HCT116 (cell line): ENCODE data around the gene SH3PXD2A. TPM values are rescaled to one million over a fixed set of nuclear protein-coding genes. Genes with fewer than 3 reads are reported as not detected.

ENCODE experiments used
- ATAC-seq: fragments of 200-7000 bp; cut with Tn5 transposase; 2 replicates; pipeline ENCODE4 v1.9.1; 2020; ENCODE audit warnings: mild to moderate bottlenecking, moderate library complexity
- BruUV-seq: library from RNA; stranded (reverse); fragments of 400-500 nt; replicated peaks from 2 replicates; lab custom pipeline; 2021; lab: Mats Ljungman, UMichigan
- CTCF ChIA-PET: fragments of 300-600 bp; sonication (Branson Sonifier 250); formaldehyde crosslinking; loops from one replicate; lab custom pipeline; 2021; ENCODE audit warnings: antibody characterized with exemption; lab: Charles Lee
- POLR2A ChIA-PET: fragments of 300-600, 350-600 bp; sonication (Branson Sonifier 250); formaldehyde crosslinking; loops from one replicate; lab custom pipeline; 2021; ENCODE audit warnings: antibody characterized with exemption; lab: Charles Lee
- RAD21 ChIA-PET, 2 experiments: fragments of 300-600 bp; sonication (Branson Sonifier 250); formaldehyde crosslinking; loops; one replicate each; lab custom pipeline; 2023; ENCODE audit warnings: low total read pairs in 2 of 2; ENCODE audit not compliant: uncharacterized antibody in 2 of 2, unreplicated experiment in 2 of 2, low non-redundant PET in 1 of 2; lab: Charles Lee
- DNase-seq: peaks from one replicate; pipeline ENCODE4 v3.0.0-alpha.2; 2010; ENCODE audit warnings: low read depth, low spot score
- H2AFZ ChIP-seq: fragments of 200-600 bp; shearing (Covaris generic), sonication (generic); 2 replicates; pipeline ENCODE4 v1.6.1; 2017; ENCODE audit warnings: low read depth, mixed run types, mixed read lengths, antibody characterized with exemption, low read length; ENCODE audit not compliant: poor library complexity, severe bottlenecking
- H3K27ac ChIP-seq: 2 replicates; pipeline ENCODE4 v1.5.1; 2012; ENCODE audit warnings: low read depth, low read length
- H3K27me3 ChIP-seq: fragments of 200-600 bp; sonication (generic); 2 replicates; pipeline ENCODE4 v1.6.1; 2016; ENCODE audit warnings: mixed run types, low read length, mixed read lengths; ENCODE audit not compliant: insufficient read depth
- H3K36me3 ChIP-seq, 2 experiments: fragments of 200-500 bp in 1 of 2; fragments of 200-600 bp in 1 of 2; sonication (Bioruptor generic) in 1 of 2; sonication (generic) in 1 of 2; 2 replicates each; pipeline versions ENCODE4 v1.5.1 to v1.6.1; 2014 to 2016; ENCODE audit warnings: low read length in 2 of 2, inconsistent platforms in 1 of 2, mixed read lengths in 1 of 2, mixed run types in 1 of 2; ENCODE audit not compliant: insufficient read depth in 2 of 2, control insufficient read depth in 1 of 2
- H3K4me1 ChIP-seq, 2 experiments: fragments of 200-600 bp in 1 of 2; sonication (generic) in 1 of 2; 2 replicates each; pipeline versions ENCODE4 v1.5.1 to v1.6.1; 2012 to 2017; ENCODE audit warnings: low read length in 2 of 2, inconsistent platforms in 1 of 2, mild to moderate bottlenecking in 1 of 2, mixed read lengths in 1 of 2, mixed run types in 1 of 2, moderate library complexity in 1 of 2; ENCODE audit not compliant: insufficient read depth in 2 of 2, control insufficient read depth in 1 of 2
- H3K4me2 ChIP-seq: fragments of 200-600 bp; sonication (generic); 2 replicates; pipeline ENCODE4 v1.6.1; 2017; ENCODE audit warnings: mixed run types, low read length, mixed read lengths
- H3K4me3 ChIP-seq, 2 experiments: fragments of 200-600 bp in 1 of 2; sonication (generic) in 1 of 2; replicated peaks in 1 of 2; 2 replicates each; pipeline ENCODE4 v1.5.1; 2011 to 2016; ENCODE audit warnings: low read length in 2 of 2, control low read depth in 1 of 2, low read depth in 1 of 2, mild to moderate bottlenecking in 1 of 2, mixed read lengths in 1 of 2, mixed run types in 1 of 2
- H3K79me2 ChIP-seq: fragments of 200-600 bp; sonication (generic); 2 replicates; pipeline ENCODE4 v1.6.1; 2017; ENCODE audit warnings: mild to moderate bottlenecking, mixed run types, low read length, moderate library complexity, mixed read lengths; ENCODE audit not compliant: insufficient read depth
- H3K9ac ChIP-seq: fragments of 200-600 bp; sonication (generic); 2 replicates; pipeline ENCODE4 v1.6.1; 2016; ENCODE audit warnings: low read length, mixed read lengths
- H3K9me2 ChIP-seq: fragments of 200-600 bp; sonication (generic), shearing (Covaris generic); 2 replicates; pipeline ENCODE4 v1.6.1; 2017; ENCODE audit warnings: mixed run types, mild to moderate bottlenecking, moderate library complexity; ENCODE audit not compliant: insufficient read depth
- H3K9me3 ChIP-seq, 2 experiments: fragments of 200-500 bp in 1 of 2; fragments of 200-600 bp in 1 of 2; sonication (Bioruptor generic) in 1 of 2; sonication (generic) in 1 of 2; 2 replicates each; pipeline ENCODE4 v1.6.1; 2014 to 2017; ENCODE audit warnings: low read length in 2 of 2, mixed read lengths in 2 of 2, inconsistent platforms in 1 of 2, low read depth in 1 of 2, mild to moderate bottlenecking in 1 of 2, mixed run types in 1 of 2, moderate library complexity in 1 of 2; ENCODE audit not compliant: control insufficient read depth in 1 of 2, insufficient read depth in 1 of 2
- H4K20me1 ChIP-seq: fragments of 200-600 bp; sonication (generic), shearing (Covaris generic); 2 replicates; pipeline ENCODE4 v1.6.1; 2017; ENCODE audit warnings: mixed run types, mild to moderate bottlenecking, moderate library complexity; ENCODE audit not compliant: insufficient read depth
- CBX3 ChIP-seq: IDR thresholded peaks from 2 replicates; pipeline ENCODE4 v1.6.1; 2012; ENCODE audit warnings: low read depth
- ELF1 ChIP-seq: IDR thresholded peaks from 2 replicates; pipeline ENCODE4 v1.6.1; 2012; ENCODE audit warnings: low read depth, borderline replicate concordance
- EZH2 ChIP-seq: fragments of 200-600 bp; sonication (generic); IDR thresholded peaks from 2 replicates; pipeline ENCODE4 v1.6.1; 2017; ENCODE audit warnings: antibody characterized with exemption, mixed run types
- EZH2phosphoT487 ChIP-seq: fragments of 200-600 bp; IDR thresholded peaks from 2 replicates; pipeline ENCODE4 v1.6.1; 2018; ENCODE audit warnings: antibody characterized with exemption, borderline replicate concordance
- MAX ChIP-seq: IDR thresholded peaks from 2 replicates; pipeline ENCODE4 v1.6.1; 2012
- POLR2A ChIP-seq: IDR thresholded peaks from 2 replicates; pipeline ENCODE4 v1.7.0; 2011; ENCODE audit warnings: borderline replicate concordance; ENCODE audit not compliant: insufficient read depth, insufficient read length; ENCODE audit errors: extremely low read depth
- RAD21 ChIP-seq: IDR thresholded peaks from 2 replicates; pipeline ENCODE4 v1.6.1; 2012; ENCODE audit warnings: low read depth, mild to moderate bottlenecking
- REST ChIP-seq: IDR thresholded peaks from 2 replicates; pipeline ENCODE4 v1.6.1; 2012; ENCODE audit warnings: low read depth
- SP1 ChIP-seq: IDR thresholded peaks from 2 replicates; pipeline ENCODE4 v1.6.1; 2012; ENCODE audit warnings: low read depth
- SRF ChIP-seq: IDR thresholded peaks from 2 replicates; pipeline ENCODE4 v1.6.1; 2012; ENCODE audit warnings: low read depth
- TCF7L2 ChIP-seq: IDR thresholded peaks from 2 replicates; pipeline ENCODE4 v1.7.0; 2011; ENCODE audit warnings: borderline replicate concordance, inconsistent platforms; ENCODE audit not compliant: insufficient read depth, insufficient read length; ENCODE audit errors: extremely low read depth
- YY1 ChIP-seq: IDR thresholded peaks from 2 replicates; pipeline ENCODE4 v1.6.1; 2011; ENCODE audit warnings: low read length, low read depth, moderate library complexity, mild to moderate bottlenecking; ENCODE audit not compliant: insufficient replicate concordance; ENCODE audit errors: extremely low read depth
- ZFX ChIP-seq: fragments of 450-650 bp; IDR thresholded peaks from 2 replicates; pipeline ENCODE4 v1.6.1; 2017
- ZNF274 ChIP-seq: fragments of 200-500 bp; sonication (Bioruptor generic); IDR thresholded peaks from 2 replicates; pipeline ENCODE4 v1.6.1; 2014; ENCODE audit warnings: mild to moderate bottlenecking, low read depth, low read length, inconsistent platforms
- intact Hi-C: fragments of 100-400 bp; cut with micrococcal nuclease; formaldehyde crosslinking; loops from 2 replicates; pipeline ENCODE4 v1.10.0; 2022
- total RNA-seq: library from RNA; stranded (reverse); gene quantifications from one replicate; pipeline ENCODE4 v1.2.1, GENCODE V29; 2021; ENCODE audit not compliant: unreplicated experiment
- TF ChIP-seq, protein P1 (sequence below): IDR thresholded peaks from 2 replicates; pipeline ENCODE4 v1.6.1; 2011; ENCODE audit warnings: mild to moderate bottlenecking, low read length, moderate library complexity; ENCODE audit not compliant: insufficient replicate concordance; ENCODE audit errors: extremely low read depth
- TF ChIP-seq, protein P2 (sequence below): IDR thresholded peaks from 2 replicates; pipeline ENCODE4 v1.6.1; 2012

The SH3PXD2A gene
- total RNA-seq, 1 experiment from 2014 or later = 8.7 TPM

DNA sequence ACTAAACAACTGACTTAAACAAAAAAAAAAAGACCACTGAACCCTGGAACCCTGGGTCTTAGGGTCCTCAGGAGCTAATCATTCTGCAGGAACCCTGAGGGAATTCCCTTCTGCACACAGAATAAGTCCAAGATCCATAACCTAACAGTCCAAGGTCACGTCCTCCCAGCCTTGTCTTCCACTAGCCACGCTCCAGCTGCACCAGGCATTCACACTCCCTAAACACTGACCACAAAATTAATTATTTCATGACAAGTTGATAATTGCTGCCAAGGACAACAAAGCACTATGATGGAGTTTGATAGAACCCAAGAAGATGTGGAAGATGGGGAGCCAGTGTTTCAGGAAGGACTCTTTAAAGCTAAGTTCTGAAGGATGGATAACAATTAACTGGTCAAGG lies 130.6 kb downstream of the SH3PXD2A start:
- Histone ChIP-seq H3K36me3 (no peaks in the 10 kb centered on the region), H3K27ac (no peak overlapping the region), H4K20me1 (no peaks in the 10 kb centered on the region), H3K9me3 (no peaks in the 10 kb centered on the region), H3K79me2 (no peaks in the 10 kb centered on the region), H3K27me3 (no peaks in the 10 kb centered on the region), H3K9ac (no peak overlapping the region), H3K9me2 (no peaks in the 10 kb centered on the region), H3K4me1 (no peaks in the 10 kb centered on the region), H3K4me2 (no peak overlapping the region), H2AFZ (no peak overlapping the region), H3K4me3 (no peak overlapping the region)
- intact Hi-C loops = no loop called here
- DNase-seq (no peak), ATAC-seq (no peak)
- no TSS peak for BruUV-seq
- ChIA-PET POLR2A (no interaction called here), CTCF (no interaction called here), RAD21 (no interaction called here)
- TF ChIP-seq EZH2 (no peak), CBX3 (no peak), ELF1 (no peak), SRF (no peak), YY1 (no peak)
- TF ChIP-seq, protein P1, sequence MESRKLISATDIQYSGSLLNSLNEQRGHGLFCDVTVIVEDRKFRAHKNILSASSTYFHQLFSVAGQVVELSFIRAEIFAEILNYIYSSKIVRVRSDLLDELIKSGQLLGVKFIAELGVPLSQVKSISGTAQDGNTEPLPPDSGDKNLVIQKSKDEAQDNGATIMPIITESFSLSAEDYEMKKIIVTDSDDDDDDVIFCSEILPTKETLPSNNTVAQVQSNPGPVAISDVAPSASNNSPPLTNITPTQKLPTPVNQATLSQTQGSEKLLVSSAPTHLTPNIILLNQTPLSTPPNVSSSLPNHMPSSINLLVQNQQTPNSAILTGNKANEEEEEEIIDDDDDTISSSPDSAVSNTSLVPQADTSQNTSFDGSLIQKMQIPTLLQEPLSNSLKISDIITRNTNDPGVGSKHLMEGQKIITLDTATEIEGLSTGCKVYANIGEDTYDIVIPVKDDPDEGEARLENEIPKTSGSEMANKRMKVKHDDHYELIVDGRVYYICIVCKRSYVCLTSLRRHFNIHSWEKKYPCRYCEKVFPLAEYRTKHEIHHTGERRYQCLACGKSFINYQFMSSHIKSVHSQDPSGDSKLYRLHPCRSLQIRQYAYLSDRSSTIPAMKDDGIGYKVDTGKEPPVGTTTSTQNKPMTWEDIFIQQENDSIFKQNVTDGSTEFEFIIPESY = no peak

- H3K9me2 ChIP-seq = no peaks in the 10 kb centered on the region
- no peaks in the 10 kb centered on the region for H3K36me3 ChIP-seq
- ChIA-PET POLR2A (no interaction called here), RAD21 (no interaction called here), CTCF (no interaction called here)
- H3K4me2 ChIP-seq = no peak overlapping the region
- H4K20me1 ChIP-seq = no peaks in the 10 kb centered on the region
- H3K27ac ChIP-seq = no peak overlapping the region
- H3K27me3 ChIP-seq = no peaks in the 10 kb centered on the region
- no TSS peak for BruUV-seq
- no peak overlapping the region for H3K4me3 ChIP-seq
- intact Hi-C loops = no loop called here
- ATAC-seq (no peak), DNase-seq (no peak)
- no peaks in the 10 kb centered on the region for H3K79me2 ChIP-seq
- H3K9me3 ChIP-seq = no peaks in the 10 kb centered on the region
- no peak overlapping the region for H2AFZ ChIP-seq
- H3K9ac ChIP-seq = no peak overlapping the region
- H3K4me1 ChIP-seq = no peaks in the 10 kb centered on the region
- no peak for TF ChIP-seq SRF
- TF ChIP-seq REST = no peak
- TF ChIP-seq MAX = no peak
- TF ChIP-seq EZH2 = no peak
- no peak for TF ChIP-seq SP1
- TF ChIP-seq RAD21 = no peak
- TF ChIP-seq ZNF274 = no peak
- TF ChIP-seq, protein P2, sequence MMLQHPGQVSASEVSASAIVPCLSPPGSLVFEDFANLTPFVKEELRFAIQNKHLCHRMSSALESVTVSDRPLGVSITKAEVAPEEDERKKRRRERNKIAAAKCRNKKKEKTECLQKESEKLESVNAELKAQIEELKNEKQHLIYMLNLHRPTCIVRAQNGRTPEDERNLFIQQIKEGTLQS = no peak
- TF ChIP-seq ZFX = no peak
- TF ChIP-seq POLR2A = no peak
- no peak for TF ChIP-seq TCF7L2
- TF ChIP-seq EZH2phosphoT487 = no peak
- TF ChIP-seq CBX3 = no peak
Measured at GRCh38 chr10:103724074-103724473, 131.3 kb downstream of the SH3PXD2A start.
